ENCODE measurements around the gene AMBRA1.
A peak's percentile ranks its signal among the peaks of the same experiment; 100 is the strongest.
"Not testable (repeated sequence)": the region's sequence is repeated elsewhere in the genome, so short reads cannot be mapped to it uniquely, and the experiment has no call there.

AMBRA1 gene

DNA sequence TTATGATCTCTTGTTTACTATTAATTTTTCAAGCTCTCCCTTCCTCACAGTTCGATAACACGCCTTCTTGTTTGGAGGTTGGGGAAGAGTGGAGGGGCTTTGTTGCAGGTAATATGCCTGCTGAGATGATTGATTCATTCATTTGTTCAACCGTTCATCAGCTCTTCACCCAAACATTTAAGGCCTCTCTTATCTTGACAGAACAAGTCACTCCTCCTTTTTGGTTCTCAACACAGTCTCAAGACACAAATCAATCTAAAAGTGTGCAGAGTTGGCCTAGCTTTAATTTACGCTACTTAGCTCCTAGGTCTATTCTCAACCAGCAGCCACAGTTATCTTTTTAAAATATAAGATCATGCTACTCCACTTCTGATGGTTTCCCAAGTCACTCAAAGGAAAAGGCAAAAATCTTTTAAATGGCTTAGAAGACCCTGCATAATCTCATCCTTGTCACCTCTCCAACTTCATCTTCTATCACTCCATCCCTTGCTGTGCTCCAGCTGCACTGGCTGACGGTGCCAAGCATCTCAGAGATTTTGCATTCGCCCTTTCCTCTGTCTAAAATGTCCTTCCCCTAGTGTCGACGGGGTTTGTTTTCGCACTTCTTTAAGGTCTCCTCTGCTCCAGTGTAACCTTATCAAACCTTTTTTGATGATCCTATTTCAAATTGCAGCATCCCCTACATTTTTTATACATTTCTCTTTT is 60.3 kb downstream of the AMBRA1 start:
- DNase-seq (ENCODE audit: low read depth in 2 of 2): no peak

DNA sequence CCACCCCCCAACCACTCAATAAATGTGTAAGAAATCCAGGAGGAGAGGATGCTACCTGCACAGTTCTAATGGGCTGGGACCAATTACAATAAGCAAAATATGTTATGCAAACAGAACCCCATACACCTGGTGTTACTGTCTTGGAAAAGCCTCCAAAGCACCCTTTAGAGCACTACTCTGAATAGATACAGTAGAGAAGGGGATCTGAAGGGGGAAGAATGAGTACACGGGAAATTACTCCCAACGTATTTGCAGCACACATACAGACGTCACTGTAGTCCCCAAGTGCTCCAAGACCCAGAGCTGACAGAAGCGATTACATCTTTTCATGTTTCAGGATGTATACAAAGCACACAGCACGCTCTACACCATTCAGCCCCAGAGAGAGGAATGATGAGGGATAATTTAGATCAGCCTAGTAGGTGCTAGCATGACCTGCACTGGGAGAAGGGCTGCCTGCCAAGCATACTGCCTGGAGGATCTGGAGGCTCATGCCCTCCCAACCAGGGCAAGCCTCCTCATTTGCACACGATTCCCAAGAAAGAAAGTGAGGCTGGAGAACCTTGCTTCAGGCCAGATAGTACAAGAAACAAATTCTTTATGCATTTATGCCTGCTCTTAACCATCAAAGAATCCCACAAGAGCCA is 63.8 kb downstream of the AMBRA1 start:
- no peak for DNase-seq (ENCODE audit: low read depth in 2 of 2)

DNA sequence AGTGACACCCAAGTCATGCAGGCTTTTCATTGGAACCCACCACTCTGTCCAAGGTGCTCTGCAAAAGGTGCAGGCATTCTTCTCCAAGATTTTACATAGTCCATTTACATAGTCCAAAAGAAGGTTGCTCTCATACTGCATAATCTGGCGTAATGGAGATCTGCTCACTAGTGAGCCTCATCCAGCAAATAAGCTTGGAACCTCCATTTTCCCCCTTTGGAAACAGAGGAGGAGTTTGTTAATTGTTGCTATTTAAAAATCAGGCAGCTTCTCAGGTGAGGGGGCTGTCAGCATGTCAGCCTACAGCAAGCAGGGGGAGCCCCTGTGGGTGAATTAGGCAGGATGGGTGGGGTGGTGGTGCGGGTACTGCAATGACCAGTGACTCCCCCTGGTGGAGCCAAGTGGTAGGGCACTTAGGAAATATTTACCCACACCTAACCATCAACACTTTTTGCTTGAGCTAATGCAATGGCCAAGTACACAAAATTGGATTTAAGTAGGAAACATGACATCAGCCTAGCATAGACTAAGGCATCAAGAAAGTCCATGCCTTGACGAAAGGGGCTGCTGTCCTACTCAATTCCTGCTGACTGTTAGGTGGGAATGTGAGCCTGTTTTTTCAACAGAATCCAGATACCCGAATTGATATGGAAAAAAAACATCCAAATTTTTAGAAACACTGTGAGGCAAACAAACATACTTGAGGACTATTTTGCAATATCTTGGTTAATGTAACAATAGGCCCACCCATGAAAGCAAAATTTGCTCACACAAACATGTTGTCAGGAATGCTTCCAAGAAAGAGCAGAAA is 64.5 kb downstream of the AMBRA1 start:
- DNase-seq (ENCODE audit: low read depth in 2 of 2): no peak

DNA sequence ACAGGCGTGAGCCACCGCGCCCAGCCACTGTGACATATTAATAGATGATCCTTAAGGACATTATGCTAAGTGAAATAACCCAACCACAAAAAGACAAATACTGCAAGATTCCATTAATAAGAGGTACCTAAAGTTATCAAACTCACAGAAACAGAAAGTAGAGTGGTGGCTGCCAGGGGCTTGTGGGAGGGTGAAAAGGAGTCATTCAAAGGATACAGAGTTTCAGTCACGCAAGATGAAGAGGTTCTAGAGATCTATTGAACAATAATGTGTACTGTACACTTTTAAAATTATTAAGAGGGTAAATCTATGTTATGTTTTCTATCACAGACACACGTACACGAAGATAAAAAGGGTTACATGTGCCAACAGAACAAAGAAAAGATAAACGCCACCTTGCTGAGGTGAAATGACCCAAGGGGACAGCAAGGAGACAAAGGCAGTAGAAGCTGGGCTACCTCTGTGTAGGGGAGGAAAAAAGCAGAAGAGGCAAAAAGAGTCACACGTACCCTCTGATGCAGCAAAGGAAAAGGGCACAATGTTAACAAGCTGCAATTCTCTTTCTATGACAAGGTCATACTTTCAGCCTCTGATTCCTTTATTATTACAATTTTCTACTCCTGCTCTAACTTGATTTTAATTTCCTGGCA is 65.3 kb downstream of the AMBRA1 start:
- no peak for DNase-seq (ENCODE audit: low read depth in 2 of 2)

DNA sequence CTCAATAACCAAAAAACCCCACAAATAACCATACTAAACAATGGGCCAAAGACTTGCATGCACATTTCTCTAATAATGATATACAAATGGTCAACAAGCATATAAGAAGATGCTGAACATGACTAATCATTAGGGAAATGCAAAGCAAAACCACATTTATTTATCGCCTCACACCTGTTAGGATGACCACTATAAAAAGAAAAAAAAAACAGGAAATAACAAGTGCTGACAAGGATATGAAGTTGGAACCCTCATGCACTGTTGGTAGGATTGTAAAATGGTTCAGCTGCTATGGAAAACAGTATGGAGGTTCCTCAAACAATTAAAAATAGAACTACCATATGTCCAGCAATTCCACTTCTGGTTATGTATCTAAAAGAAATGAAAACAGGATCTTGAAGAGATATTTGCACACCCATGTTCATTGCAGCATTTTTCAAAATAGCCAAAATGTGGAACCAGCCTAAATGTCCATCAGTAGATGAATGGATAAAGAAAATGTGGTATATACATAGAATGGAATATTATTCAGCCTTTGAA is 66.2 kb downstream of the AMBRA1 start:
- DNase-seq (ENCODE audit: low read depth in 2 of 2): no peak

DNA sequence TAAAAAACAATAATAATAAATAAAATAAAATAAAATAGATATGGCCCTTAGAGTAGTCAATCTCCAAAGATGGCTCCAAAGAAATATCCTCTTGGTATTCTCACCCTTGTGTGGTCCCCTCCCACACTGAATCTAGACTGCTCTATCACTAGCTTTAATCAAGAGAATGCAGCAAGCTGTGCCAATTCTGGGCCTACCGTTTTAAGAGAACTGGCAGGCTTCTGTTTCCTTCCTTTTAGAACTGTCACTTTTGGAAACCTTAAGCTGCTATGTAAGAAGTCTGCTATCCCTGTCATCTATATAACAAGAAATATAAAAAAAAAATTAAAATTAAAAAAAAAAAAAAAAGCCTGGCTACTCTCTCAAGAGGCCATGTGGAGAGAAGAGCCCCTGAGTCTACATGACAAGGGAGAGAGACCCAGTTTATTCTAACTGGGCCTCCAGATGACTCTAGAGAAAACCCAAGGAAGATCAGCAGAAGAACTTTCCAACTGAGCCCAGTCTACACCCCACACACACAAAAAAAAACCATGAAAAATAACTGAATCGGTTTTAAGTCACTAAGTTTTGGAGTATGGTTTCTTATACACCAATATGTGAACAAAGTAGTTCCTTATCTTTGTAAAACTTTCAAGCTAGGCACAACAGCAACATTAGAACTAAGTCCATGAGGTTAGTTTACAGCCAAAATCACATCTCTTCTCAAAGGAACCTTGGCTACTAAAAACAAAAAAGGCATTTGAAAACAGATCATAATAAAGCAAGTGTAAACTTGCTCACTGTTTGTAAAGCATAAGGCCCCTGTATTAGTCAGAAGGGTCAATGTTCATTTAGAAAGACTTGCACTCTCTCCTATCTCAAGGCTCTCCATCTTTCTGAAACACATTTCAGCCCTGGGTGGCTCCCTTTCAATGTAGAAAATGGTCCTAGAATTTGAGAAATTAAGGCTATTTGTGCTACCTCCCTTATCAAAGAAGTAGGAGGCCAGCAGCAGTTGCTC is 67.3 kb downstream of the AMBRA1 start:
- no peak for DNase-seq (ENCODE audit: low read depth in 2 of 2)

DNA sequence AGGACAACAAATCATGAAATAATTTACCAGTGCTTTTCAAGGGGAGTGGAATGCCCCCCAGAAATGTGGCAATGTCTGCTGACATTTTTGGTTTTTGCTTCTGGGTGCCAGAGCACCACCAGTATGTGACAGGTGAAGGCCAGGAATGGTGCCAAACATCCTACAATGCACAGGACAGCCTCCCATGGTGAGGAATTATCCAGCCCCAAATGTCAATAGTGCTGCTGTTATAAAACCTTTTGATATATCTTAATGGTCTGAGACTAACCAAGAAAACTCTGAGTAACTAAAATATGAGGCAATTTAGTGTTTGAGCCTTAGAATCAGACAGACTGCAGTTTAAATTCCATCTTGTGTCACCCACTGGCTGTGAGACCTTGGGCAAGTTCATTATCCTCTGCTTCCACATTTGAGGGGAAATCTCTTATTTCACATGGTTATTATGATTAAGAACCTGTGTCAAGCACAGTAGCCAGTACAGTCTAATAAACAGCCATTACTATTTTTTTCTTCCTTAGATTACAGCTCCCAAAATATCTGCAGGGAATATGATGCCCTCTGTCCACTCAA is 69.5 kb downstream of the AMBRA1 start:
- no peak for DNase-seq (ENCODE audit: low read depth in 2 of 2)

DNA sequence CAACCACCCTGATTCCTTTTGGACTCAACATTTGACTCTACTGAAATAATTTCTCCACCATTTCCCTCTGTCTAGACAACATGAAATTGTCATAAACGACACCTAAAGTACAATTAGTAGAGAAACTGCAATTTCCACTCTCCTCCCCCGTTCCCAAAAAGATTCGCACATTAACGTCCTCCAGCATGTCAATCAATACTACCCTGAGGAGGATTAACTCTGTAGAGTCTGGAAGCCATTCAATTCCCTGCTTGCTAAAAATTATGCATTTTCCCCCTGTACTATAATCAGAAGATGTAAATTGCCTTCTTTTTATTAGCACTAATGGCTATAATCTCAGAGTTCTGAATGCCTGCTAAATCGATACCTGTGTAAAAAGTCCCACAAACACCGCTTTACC is 70.5 kb downstream of the AMBRA1 start:
- DNase-seq (ENCODE audit: low read depth in 2 of 2): no peak

DNA sequence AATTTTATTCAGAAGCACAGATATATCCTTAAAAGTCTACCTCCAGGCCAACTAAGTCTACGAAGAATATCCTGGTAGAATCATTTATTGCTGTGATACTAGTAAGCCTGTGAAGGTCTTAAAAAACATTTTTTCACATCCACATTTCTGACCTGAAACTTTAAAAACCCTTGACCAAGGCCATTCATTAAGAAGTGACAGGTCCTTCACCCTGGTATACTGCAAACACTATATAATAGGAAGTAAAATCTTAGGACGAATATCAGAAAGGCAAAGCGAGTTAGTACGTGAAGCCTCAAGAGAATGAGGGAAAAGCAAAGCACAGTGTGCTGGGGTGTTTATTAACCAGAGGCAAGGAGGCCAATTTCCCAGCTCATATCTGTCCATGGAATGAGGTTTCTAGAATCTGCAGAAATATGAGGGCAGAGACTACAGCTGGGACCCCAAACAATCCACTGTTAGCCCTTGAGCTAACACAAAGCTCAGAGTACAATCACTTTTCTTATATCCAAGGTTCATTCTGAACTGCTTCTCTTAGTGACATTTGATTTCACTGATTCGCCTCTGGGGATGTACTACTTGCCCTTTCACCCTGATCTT is 71.0 kb downstream of the AMBRA1 start:
- no peak for DNase-seq (ENCODE audit: low read depth in 2 of 2)

DNA sequence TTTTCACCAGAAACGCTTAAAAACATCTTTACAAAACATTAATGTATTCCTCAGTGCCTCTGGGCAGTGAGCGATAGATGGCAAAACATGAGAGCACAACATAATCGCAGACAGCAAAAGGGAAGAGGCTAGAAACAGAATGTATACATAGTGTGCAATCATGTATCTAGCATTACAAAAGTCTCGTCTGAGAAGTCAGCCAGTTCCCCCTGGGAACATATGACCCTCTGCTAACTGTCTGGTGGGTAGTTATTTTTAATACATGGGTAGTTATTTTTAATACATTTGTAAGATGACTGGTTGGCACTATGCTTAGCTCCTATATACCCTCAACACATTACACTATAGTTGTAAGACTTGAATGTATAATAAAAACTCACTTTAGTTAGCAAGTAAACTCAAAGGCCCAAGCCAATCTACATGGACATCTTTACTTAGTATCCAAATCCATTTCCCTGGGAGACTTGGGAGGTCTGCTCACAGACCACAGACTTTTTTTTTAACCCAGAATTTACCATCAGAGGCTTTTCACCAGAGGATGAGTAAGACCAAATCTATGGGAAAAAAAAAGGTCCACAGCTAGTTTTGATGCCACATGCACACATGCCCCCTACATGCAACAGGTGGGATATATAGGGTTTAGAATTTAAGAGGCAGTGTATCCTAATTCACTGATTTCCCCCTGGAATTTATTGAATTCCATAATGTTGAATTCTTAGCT is 71.7 kb downstream of the AMBRA1 start:
- DNase-seq (ENCODE audit: low read depth in 2 of 2): peak; percentile 35 to 39

DNA sequence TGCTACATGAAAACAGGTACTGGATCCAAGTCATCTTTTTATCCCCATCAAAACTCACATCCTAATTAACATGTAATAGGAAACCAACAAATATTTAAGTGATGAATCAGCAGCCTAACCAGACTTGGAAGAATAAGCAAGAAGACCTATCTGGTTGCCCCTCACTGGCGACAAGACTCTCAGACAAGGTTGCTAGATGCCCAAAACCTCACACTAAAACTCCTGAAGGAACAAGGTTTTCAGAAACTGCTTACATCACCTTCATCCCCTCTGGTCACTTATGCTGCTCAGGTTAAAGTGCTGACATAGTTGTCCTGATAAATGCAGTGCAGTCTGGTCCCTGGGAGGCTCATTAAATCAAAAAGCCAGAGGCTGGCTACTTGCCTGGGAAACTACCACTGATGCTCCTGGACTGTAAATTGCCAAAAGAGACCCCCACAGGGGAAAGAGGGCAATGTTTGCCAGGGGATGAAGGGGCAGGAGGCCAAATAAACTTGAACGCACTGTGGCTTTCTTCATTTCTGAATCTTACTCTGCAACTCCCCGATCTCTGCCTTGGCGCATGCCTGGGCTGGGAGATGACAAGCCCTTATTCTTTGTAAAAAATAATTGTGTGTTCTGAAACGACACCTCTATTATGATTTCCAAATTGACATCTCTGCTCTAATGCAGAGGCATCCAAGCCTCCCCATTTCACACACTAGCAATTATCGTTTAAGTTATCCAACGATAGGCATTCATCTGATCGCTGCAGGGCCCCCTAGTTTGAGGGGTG is 72.7 kb downstream of the AMBRA1 start:
- DNase-seq (ENCODE audit: low read depth in 2 of 2): peak; percentile 33 to 39

DNA sequence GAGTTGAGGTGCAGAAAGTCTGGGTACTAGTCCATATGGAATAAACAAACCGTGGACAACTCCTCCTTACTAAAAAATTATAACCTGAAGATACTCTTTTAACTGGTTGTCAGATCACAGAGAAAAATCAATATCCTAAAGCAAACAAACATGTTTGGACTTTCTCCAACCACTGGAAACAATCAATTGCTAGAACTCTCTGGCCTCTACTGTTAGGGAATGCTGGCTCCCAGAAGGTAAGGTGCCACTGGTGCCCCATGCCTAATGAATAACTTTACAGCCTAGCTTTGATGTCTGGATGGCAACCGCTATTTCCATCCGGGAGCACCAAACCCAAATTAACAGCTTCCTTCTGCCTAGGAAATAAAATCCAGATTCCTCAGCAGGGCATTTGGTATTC is 74.5 kb downstream of the AMBRA1 start:
- no peak for DNase-seq (ENCODE audit: low read depth in 2 of 2)

DNA sequence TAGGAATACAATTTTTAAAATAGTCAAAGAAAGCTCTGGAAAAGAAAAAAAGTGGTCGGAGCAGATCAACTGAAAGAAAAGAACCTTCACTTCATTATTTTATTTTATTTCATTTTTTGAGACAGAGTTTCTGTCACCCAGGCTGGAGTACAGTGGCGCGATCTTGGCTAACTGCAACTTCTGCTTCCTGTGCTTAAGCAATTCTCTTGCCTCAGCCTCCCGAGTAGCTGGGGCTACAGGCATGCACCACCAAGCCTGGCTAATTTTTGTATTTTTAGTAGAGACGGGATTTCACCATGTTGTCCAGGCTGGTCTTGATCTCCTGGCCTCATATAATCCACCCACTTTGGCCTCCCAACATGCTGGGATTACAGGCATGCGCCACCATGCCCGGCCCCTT is 74.9 kb downstream of the AMBRA1 start:
- DNase-seq (ENCODE audit: low read depth in 2 of 2): not testable (repeated sequence)

DNA sequence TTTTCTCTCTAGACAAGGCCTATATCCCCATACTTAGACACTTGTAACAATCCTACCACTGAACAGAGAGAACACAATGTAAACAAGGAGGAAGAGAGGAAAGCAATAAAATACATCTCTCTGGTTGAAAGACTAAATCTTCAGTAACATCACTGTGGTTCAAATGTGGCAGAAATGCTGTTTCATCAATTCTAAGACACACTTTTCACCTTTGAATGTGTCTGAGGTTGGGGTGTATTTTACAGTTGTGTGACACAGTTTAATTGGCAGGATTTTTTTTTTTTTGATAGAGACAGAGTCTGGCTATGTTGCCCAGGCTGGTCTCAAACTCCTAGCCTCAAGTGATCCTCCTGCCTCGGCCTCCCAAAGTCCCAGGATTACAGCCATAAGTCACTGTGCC is 79.5 kb downstream of the AMBRA1 start:
- DNase-seq (ENCODE audit: low read depth in 2 of 2): no peak

DNA sequence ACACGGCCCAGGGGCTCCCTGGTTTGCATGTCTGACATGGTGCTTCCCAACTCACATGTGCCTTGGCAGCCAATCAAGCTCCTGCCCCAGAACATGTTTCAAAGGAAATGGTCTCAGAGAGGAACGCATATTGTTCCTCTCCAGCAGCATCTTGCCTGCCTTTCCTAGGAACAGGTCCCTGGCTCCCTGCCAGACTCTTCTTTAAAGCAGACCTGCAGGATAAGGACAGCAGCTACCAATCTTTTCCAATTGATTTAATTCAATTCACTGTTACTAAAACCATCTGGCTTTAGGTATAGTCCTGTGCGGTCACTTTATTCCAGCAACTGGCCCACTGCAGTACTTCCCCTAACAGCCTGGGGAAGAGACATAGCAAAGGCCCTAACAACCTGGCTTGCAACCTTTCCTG is 79.9 kb downstream of the AMBRA1 start:
- no peak for DNase-seq (ENCODE audit: low read depth in 2 of 2)

DNA sequence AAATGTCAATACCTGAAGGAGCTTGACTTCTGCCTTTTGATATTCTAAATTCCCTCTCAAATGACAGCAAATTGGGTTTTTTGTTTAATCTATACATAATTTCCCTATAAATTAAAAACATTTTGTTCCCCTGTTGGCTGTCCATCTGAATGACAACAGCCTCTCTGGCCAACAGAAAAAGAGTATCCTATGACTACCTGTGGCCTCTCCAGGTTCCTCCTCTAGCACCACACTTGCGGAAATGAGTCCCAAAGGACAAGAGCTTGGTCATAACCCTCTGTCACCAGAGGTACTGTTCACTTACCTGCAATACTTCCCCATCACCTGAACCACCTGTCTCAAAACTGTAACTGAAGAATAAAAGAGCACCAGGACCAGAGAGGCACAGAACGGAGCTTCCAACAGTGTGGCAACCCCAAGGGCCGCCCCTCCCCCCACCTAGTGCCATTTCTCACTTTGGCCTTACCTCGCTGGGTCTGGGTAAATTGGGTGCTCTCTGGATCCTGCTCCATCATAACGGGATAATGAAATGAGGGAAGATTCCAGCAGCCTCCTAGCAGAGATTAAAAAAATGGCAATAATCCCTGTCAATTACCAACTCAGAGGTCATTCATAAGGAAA is 81.5 kb downstream of the AMBRA1 start:
- no peak for DNase-seq (ENCODE audit: low read depth in 2 of 2)

DNA sequence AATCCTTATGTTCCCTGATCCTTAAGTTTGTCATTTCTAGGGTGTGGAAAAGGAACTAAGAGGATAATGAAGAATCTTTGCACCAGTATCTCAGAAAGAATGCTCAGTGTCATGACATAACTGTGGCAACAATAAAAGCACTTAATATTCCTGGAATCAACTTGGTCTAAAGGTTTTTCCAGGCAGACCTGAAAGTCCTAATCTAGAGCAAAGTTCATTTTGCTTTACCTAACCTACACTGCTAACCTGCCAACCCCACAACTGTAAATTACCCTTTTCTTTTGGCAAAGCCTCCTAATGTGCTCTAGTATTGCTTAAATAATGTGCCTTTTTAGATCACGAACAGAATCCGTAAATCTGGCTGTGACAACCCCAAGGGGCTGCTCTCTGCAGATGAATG is 82.5 kb downstream of the AMBRA1 start:
- no peak for DNase-seq (ENCODE audit: low read depth in 2 of 2)

DNA sequence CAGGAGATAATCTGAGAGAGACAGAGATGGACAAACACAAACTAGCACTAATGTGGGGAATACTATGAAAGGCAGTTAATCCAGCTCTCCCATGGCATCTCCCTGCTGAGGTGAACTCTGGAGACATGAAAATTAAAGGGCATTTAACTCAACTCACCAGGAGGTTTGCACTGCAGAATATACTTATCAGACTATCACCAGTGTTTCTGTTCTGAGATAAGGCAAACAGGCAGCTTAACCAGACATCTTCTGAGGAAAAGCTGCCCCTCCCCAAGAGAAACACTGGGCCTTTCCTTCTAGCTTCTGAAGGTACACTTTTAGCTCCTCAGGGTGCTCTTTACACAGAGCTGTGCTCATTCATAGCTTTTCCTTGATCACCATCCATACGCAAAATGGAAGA is 85.5 kb downstream of the AMBRA1 start:
- DNase-seq (ENCODE audit: low read depth in 2 of 2): no peak
